IMR-90 (cell line): ENCODE results near the gene POU2F2. TPM values are rescaled to one million over a fixed set of nuclear protein-coding genes. Genes with fewer than 3 reads are reported as not detected.

ENCODE experiments used
- ATAC-seq: fragments of 200-7000 bp; cut with Tn5 transposase; 2 replicates; pipeline ENCODE4 v1.9.1; 2020; ENCODE audit warnings: low read depth, mild to moderate bottlenecking, moderate library complexity
- BruUV-seq: library from RNA; stranded (reverse); fragments of 400-500 nt; replicated peaks from 2 replicates; lab custom pipeline; 2021; lab: Mats Ljungman, UMichigan
- CTCF ChIA-PET: fragments of 300-600 bp; formaldehyde crosslinking; extraction: SDS; loops from one replicate; lab custom pipeline; 2021; ENCODE audit warnings: antibody characterized with exemption; lab: Yijun Ruan, JAX
- POLR2A ChIA-PET: fragments of 300-600 bp; sonication (Branson Sonifier 250); formaldehyde crosslinking; loops from one replicate; lab custom pipeline; 2022; ENCODE audit warnings: antibody characterized with exemption; ENCODE audit not compliant: unreplicated experiment; lab: Charles Lee
- DNase-seq: peaks from one replicate; pipeline ENCODE4 v3.0.0; 2013
- H2AFZ ChIP-seq: replicated peaks from 2 replicates; pipeline ENCODE3; 2013; ENCODE audit warnings: low read length, mild to moderate bottlenecking; ENCODE audit not compliant: poor library complexity
- H2AK5ac ChIP-seq: 2 replicates; pipeline ENCODE4 v1.6.1; 2013; ENCODE audit warnings: low read depth, low read length, inconsistent platforms
- H2AK9ac ChIP-seq: replicated peaks from 2 replicates; pipeline ENCODE3; 2013; ENCODE audit warnings: mild to moderate bottlenecking, low read depth, low read length, moderate library complexity; ENCODE audit not compliant: poor library complexity
- H2BK120ac ChIP-seq: 2 replicates; pipeline ENCODE4 v1.6.1; 2013; ENCODE audit warnings: low read depth, low read length, inconsistent platforms
- H2BK15ac ChIP-seq: 3 replicates; pipeline ENCODE4 v1.6.1; 2013; ENCODE audit warnings: low read depth, low read length, inconsistent platforms
- H2BK20ac ChIP-seq: 2 replicates; pipeline ENCODE4 v1.6.1; 2013; ENCODE audit warnings: low read depth, mild to moderate bottlenecking, inconsistent platforms, low read length, moderate library complexity
- H2BK5ac ChIP-seq: 2 replicates; pipeline ENCODE4 v1.6.1; 2013; ENCODE audit warnings: mild to moderate bottlenecking, low read depth, low read length, inconsistent platforms; ENCODE audit not compliant: poor library complexity, severe bottlenecking
- H3K14ac ChIP-seq: replicated peaks from 2 replicates; pipeline ENCODE4 v1.6.1; 2013; ENCODE audit warnings: low read depth, low read length, inconsistent platforms
- H3K18ac ChIP-seq: 2 replicates; pipeline ENCODE4 v1.6.1; 2013; ENCODE audit warnings: low read depth, low read length, control low read depth
- H3K23ac ChIP-seq: 2 replicates; pipeline ENCODE4 v1.6.1; 2013; ENCODE audit warnings: low read depth, low read length, inconsistent platforms
- H3K27ac ChIP-seq: 2 replicates; pipeline ENCODE4 v1.5.1; 2013; ENCODE audit warnings: mild to moderate bottlenecking, control low read depth, low read length; ENCODE audit not compliant: insufficient read depth
- H3K27me3 ChIP-seq: 2 replicates; pipeline ENCODE4 v1.6.1; 2013; ENCODE audit warnings: low read length; ENCODE audit not compliant: control insufficient read depth, insufficient read depth
- H3K36me3 ChIP-seq: 2 replicates; pipeline ENCODE4 v1.6.1; 2013; ENCODE audit warnings: low read length, mixed read lengths; ENCODE audit not compliant: control insufficient read depth, insufficient read depth
- H3K4ac ChIP-seq: 2 replicates; pipeline ENCODE4 v1.6.1; 2013; ENCODE audit warnings: low read depth, low read length, inconsistent platforms
- H3K4me1 ChIP-seq: 2 replicates; pipeline ENCODE4 v1.6.1; 2013; ENCODE audit warnings: low read length, mixed read lengths; ENCODE audit not compliant: control insufficient read depth, insufficient read depth
- H3K4me2 ChIP-seq: 2 replicates; pipeline ENCODE4 v1.6.1; 2013; ENCODE audit warnings: low read depth, mild to moderate bottlenecking, control low read depth, low read length, moderate library complexity
- H3K4me3 ChIP-seq: 2 replicates; pipeline ENCODE4 v1.5.1; 2013; ENCODE audit warnings: low read depth, mild to moderate bottlenecking, control low read depth, low read length, moderate library complexity; ENCODE audit not compliant: insufficient read depth
- H3K56ac ChIP-seq: 2 replicates; pipeline ENCODE4 v1.6.1; 2013; ENCODE audit warnings: low read length, inconsistent platforms; ENCODE audit not compliant: insufficient read depth; ENCODE audit errors: extremely low read depth
- H3K79me1 ChIP-seq, 2 experiments: 2 replicates each; pipeline ENCODE4 v1.6.1; 2013; ENCODE audit warnings: low read length in 2 of 2, inconsistent platforms in 1 of 2, low read depth in 1 of 2
- H3K9ac ChIP-seq: 2 replicates; pipeline ENCODE4 v1.6.1; 2013; ENCODE audit warnings: low read depth, low read length, control low read depth
- H3K9me1 ChIP-seq: 2 replicates; pipeline ENCODE4 v1.6.1; 2013; ENCODE audit warnings: low read length, inconsistent platforms; ENCODE audit not compliant: insufficient read depth
- H3K9me3 ChIP-seq: 2 replicates; pipeline ENCODE4 v1.6.1; 2013; ENCODE audit warnings: low read length; ENCODE audit not compliant: control insufficient read depth, insufficient read depth
- H4K20me1 ChIP-seq: 2 replicates; pipeline ENCODE4 v1.6.1; 2013; ENCODE audit warnings: low read length, inconsistent platforms; ENCODE audit not compliant: insufficient read depth
- H4K5ac ChIP-seq: 2 replicates; pipeline ENCODE4 v1.6.1; 2013; ENCODE audit warnings: mild to moderate bottlenecking, low read depth, low read length, control low read depth
- H4K8ac ChIP-seq, 2 experiments: 2 replicates each; pipeline ENCODE4 v1.6.1; 2013; ENCODE audit warnings: low read depth in 2 of 2, low read length in 2 of 2, control low read depth in 1 of 2, inconsistent platforms in 1 of 2
- H4K91ac ChIP-seq: 2 replicates; pipeline ENCODE4 v1.6.1; 2013; ENCODE audit warnings: low read depth, low read length, inconsistent platforms; ENCODE audit not compliant: insufficient read depth
- BHLHE40 ChIP-seq: fragments of 150-350 bp; IDR thresholded peaks from 2 replicates; pipeline ENCODE4 v1.6.1; 2016; ENCODE audit warnings: mild to moderate bottlenecking, low read depth, low read length
- CEBPB ChIP-seq: IDR thresholded peaks from 2 replicates; pipeline ENCODE4 v1.6.1; 2012; ENCODE audit warnings: low read depth, low read length, improper control_type of control experiment
- CHD1 ChIP-seq: IDR thresholded peaks from 2 replicates; pipeline ENCODE4 v1.6.1; 2012; ENCODE audit warnings: low read depth, low read length, improper control_type of control experiment
- FOS ChIP-seq: fragments of 150-350 bp; IDR thresholded peaks from 2 replicates; pipeline ENCODE4 v1.6.1; 2016; ENCODE audit warnings: low read depth, low read length
- MAFK ChIP-seq: IDR thresholded peaks from 2 replicates; pipeline ENCODE4 v1.6.1; 2012; ENCODE audit warnings: low read depth, low read length, improper control_type of control experiment
- MAZ ChIP-seq: IDR thresholded peaks from 2 replicates; pipeline ENCODE4 v1.6.1; 2012; ENCODE audit warnings: low read depth, mild to moderate bottlenecking, low read length, improper control_type of control experiment, moderate library complexity, borderline replicate concordance
- MXI1 ChIP-seq: IDR thresholded peaks from 2 replicates; pipeline ENCODE4 v1.6.1; 2012; ENCODE audit warnings: low read depth, mild to moderate bottlenecking, low read length, moderate library complexity, borderline replicate concordance
- NFE2L2 ChIP-seq: fragments of 150-350 bp; IDR thresholded peaks from 2 replicates; pipeline ENCODE4 v1.6.1; 2016; ENCODE audit warnings: low read depth, mild to moderate bottlenecking, low read length
- POLR2A ChIP-seq: IDR thresholded peaks from 2 replicates; pipeline ENCODE4 v1.6.1; 2012; ENCODE audit warnings: mild to moderate bottlenecking, low read depth, low read length
- RAD21 ChIP-seq: IDR thresholded peaks from 2 replicates; pipeline ENCODE4 v1.6.1; 2012; ENCODE audit warnings: low read length, improper control_type of control experiment
- RCOR1 ChIP-seq: IDR thresholded peaks from 2 replicates; pipeline ENCODE4 v1.6.1; 2012; ENCODE audit warnings: mild to moderate bottlenecking, low read length, improper control_type of control experiment; ENCODE audit not compliant: insufficient replicate concordance
- RFX5 ChIP-seq: IDR thresholded peaks from 2 replicates; pipeline ENCODE4 v1.8.0; 2012; ENCODE audit warnings: low read depth, mild to moderate bottlenecking, low read length, moderate library complexity
- SMC3 ChIP-seq: fragments of 150-350 bp; IDR thresholded peaks from 2 replicates; pipeline ENCODE4 v1.6.1; 2016; ENCODE audit warnings: low read depth, mild to moderate bottlenecking, antibody characterized with exemption, low read length, moderate library complexity
- WGBS, 2 experiments: methylation state at CpG; one replicate each; pipeline versions ENCODE4 v1.1.5 to v1.1.7; 2013; ENCODE audit warnings: missing lambda C conversion rate in 2 of 2; ENCODE audit not compliant: insufficient read length in 1 of 2; ENCODE audit errors: extremely low coverage in 2 of 2; 5-methylcytosine and 5-hydroxymethylcytosine counted together
- dilution Hi-C: fragments of 300-500 bp; cut with HindIII; formaldehyde crosslinking; loops from one replicate; pipeline ENCODE4 v1.14.3; 2018; ENCODE audit warnings: low sequenced_read_pairs; ENCODE audit not compliant: unreplicated experiment
- in situ Hi-C: fragments of 300-500 bp; cut with MboI; formaldehyde crosslinking; loops from 3 replicates; pipeline ENCODE4 v1.14.3; 2019; ENCODE audit warnings: low sequenced_read_pairs, inconsistent platforms, mixed read lengths
- intact Hi-C: fragments of 100-400 bp; cut with micrococcal nuclease; formaldehyde crosslinking; loops from 2 replicates; pipeline ENCODE4 v1.10.0; 2022
- polyA plus RNA-seq, 3 experiments: library from polyadenylated mRNA; depleted of rRNA; stranded (reverse); fragments of >200 nt; gene quantifications; 2 replicates each; pipeline ENCODE4 v1.2.3, GENCODE V29; 2012; ENCODE audit warnings: low replicate concordance in 1 of 3
- total RNA-seq: library from RNA; depleted of rRNA; stranded (reverse); fragments of >200 nt; gene quantifications from 2 replicates; pipeline ENCODE4 v1.2.3, GENCODE V29; 2012
- TF ChIP-seq, protein P1 (sequence below): conservative IDR thresholded peaks from 2 replicates; pipeline ENCODE4 v1.5.1; 2012; ENCODE audit warnings: mild to moderate bottlenecking, low read depth, low read length, improper control_type of control experiment
- TF ChIP-seq, protein P2 (sequence below): fragments of 150-350 bp; IDR thresholded peaks from 2 replicates; pipeline ENCODE4 v1.6.1; 2017; ENCODE audit warnings: mild to moderate bottlenecking, antibody characterized with exemption, low read length, low read depth
- TF ChIP-seq, protein P3 (sequence below): fragments of 150-350 bp; IDR thresholded peaks from 2 replicates; pipeline ENCODE4 v1.6.1; 2016; ENCODE audit warnings: low read depth, mild to moderate bottlenecking, low read length, moderate library complexity, borderline replicate concordance

Gene POU2F2
- total and polyA plus RNA-seq, 2 of the 4 experiments (the other 2 are of a cell fraction), result 0.54 to 5.0 TPM

DNA sequence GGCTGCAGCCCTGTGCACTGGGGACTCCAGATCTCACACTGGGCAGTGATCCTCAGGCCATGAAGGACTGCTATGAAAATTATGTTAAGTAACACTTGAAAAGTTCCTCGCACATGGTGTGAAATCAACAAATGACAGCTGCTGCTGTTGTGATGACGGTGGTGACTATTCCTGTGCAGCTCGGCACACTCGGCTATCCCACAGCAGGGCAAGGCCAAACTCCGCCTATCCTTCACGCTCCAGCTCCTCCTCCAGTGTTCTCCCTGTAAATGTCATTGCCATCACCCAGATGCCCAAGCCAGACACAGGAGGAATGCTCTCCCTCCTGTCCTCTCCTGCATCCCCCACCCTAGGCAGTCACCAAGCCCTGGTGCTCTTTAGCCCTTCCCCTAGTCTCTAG lies 93.6 kb downstream of the POU2F2 start:
- Histone ChIP-seq H3K4me2 (no peak overlapping the region), H2AK9ac (no peak overlapping the region), H3K56ac (no peak overlapping the region), H4K91ac (no peak overlapping the region), H3K9me1 (no peaks in the 10 kb centered on the region), H2BK5ac (no peak overlapping the region), H2AK5ac (no peak overlapping the region), H3K4me3 (no peak overlapping the region), H2BK120ac (no peak overlapping the region), H3K23ac (no peak overlapping the region), H3K36me3 (no peaks in the 10 kb centered on the region), H3K27me3 (peaks cover 25% of the 10 kb centered on the region), H2BK20ac (no peak overlapping the region), H3K9ac (no peak overlapping the region), H3K18ac (no peak overlapping the region), H4K8ac (no peak overlapping the region), H4K5ac (no peak overlapping the region), H3K4me1 (no peaks in the 10 kb centered on the region), H4K20me1 (no peaks in the 10 kb centered on the region), H3K27ac (no peak overlapping the region), H3K9me3 (no peaks in the 10 kb centered on the region), H3K4ac (no peak overlapping the region), H3K79me1 (no peaks in the 10 kb centered on the region), H2AFZ (peak overlapping the region; percentile 43), H2BK15ac (no peak overlapping the region), H3K14ac (no peak overlapping the region)
- ATAC-seq (no peak), DNase-seq (no peak)
- ChIA-PET POLR2A (no interaction called here), CTCF (no interaction called here)
- WGBS, 2 experiments, result 36% methylated on average over 4 of the region's 6 CpGs; no CpG with 5 or more reads in 1 of the 2 experiments
- dilution Hi-C loops, result no loop called here
- no TSS peak for BruUV-seq
- in situ Hi-C loops, result no loop called here
- intact Hi-C loops, result loop anchor here (10.0 kb wide), 1 partner anchor 154 kb away; the partner anchor contains the start of gene ARHGEF1
- TF ChIP-seq MXI1 (no peak), RFX5 (no peak), SMC3 (no peak), NFE2L2 (no peak), MAZ (no peak), CEBPB (no peak), CHD1 (no peak), BHLHE40 (no peak), RAD21 (no peak), POLR2A (no peak), FOS (no peak), MAFK (no peak), RCOR1 (no peak)
- TF ChIP-seq, protein P1, sequence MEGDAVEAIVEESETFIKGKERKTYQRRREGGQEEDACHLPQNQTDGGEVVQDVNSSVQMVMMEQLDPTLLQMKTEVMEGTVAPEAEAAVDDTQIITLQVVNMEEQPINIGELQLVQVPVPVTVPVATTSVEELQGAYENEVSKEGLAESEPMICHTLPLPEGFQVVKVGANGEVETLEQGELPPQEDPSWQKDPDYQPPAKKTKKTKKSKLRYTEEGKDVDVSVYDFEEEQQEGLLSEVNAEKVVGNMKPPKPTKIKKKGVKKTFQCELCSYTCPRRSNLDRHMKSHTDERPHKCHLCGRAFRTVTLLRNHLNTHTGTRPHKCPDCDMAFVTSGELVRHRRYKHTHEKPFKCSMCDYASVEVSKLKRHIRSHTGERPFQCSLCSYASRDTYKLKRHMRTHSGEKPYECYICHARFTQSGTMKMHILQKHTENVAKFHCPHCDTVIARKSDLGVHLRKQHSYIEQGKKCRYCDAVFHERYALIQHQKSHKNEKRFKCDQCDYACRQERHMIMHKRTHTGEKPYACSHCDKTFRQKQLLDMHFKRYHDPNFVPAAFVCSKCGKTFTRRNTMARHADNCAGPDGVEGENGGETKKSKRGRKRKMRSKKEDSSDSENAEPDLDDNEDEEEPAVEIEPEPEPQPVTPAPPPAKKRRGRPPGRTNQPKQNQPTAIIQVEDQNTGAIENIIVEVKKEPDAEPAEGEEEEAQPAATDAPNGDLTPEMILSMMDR, result no peak
- TF ChIP-seq, protein P2, sequence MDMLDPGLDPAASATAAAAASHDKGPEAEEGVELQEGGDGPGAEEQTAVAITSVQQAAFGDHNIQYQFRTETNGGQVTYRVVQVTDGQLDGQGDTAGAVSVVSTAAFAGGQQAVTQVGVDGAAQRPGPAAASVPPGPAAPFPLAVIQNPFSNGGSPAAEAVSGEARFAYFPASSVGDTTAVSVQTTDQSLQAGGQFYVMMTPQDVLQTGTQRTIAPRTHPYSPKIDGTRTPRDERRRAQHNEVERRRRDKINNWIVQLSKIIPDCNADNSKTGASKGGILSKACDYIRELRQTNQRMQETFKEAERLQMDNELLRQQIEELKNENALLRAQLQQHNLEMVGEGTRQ, result no peak
- TF ChIP-seq, protein P3, sequence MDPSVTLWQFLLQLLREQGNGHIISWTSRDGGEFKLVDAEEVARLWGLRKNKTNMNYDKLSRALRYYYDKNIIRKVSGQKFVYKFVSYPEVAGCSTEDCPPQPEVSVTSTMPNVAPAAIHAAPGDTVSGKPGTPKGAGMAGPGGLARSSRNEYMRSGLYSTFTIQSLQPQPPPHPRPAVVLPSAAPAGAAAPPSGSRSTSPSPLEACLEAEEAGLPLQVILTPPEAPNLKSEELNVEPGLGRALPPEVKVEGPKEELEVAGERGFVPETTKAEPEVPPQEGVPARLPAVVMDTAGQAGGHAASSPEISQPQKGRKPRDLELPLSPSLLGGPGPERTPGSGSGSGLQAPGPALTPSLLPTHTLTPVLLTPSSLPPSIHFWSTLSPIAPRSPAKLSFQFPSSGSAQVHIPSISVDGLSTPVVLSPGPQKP, result no peak
